AG04449 (cell line): ENCODE results near the gene NINJ1.

Experiments used
- CTCF ChIA-PET: fragments of 350-600 bp; formaldehyde crosslinking; extraction: SDS; loops from one replicate; lab custom pipeline; 2021; ENCODE audit warnings: antibody characterized with exemption; lab: Yijun Ruan, JAX
- POLR2A ChIA-PET: fragments of 400-600, 350-600 bp; formaldehyde crosslinking; extraction: SDS; loops from one replicate; lab custom pipeline; 2020; ENCODE audit warnings: antibody characterized with exemption, inconsistent platforms; lab: Yijun Ruan, JAX
- DNase-seq: peaks from one replicate; pipeline ENCODE4 v3.0.0-alpha.2; 2010; ENCODE audit warnings: low read depth, low spot score
- H3K4me3 ChIP-seq: 2 replicates; pipeline ENCODE4 v1.5.1; 2011; ENCODE audit warnings: low read depth, mild to moderate bottlenecking, control low read depth, low read length
- TF ChIP-seq, protein P1 (sequence below): IDR thresholded peaks from one replicate; pipeline ENCODE4 v1.5.1; 2011; ENCODE audit warnings: mild to moderate bottlenecking, moderate library complexity, low read length, control low read depth, inconsistent platforms; ENCODE audit not compliant: insufficient read depth; ENCODE audit errors: missing control alignments

NINJ1 gene

DNA sequence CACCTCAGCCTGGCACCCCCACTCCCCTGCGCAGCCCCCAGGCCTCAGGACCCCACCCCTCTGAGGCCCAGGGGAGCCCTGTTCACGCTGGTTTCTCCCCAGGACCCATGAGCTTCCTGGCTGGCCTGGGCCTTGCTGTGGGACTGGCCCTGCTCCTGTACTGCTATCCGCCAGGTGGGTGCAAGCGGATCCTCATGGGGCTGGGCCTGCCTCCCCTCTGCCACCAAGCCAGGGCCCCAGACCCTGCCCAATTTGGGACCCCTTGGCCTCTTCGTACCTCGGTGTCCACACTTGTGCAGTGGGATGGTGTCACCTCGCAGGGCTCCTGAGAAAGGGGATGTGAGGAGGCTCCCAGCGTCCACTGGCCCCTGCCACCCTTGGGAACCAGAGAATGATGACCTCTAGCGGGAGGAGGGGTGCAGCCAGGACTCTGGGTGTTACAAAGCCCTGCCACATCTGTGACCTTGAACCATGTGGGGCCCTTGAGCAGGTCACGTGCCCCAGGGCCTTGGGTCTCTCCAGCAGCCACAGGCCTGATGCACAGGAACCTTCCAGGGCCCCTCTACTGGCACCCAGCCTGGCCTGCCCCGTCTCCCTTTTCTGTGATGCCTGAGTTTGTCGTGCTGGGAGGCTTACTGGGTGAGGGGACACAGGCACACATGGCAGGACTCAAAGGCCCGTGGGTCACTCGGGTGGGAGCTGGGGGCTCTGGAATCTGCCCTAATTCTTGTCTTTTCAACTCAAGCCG is 21.8 kb downstream of the NINJ1 start:
- TF ChIP-seq, protein P1, sequence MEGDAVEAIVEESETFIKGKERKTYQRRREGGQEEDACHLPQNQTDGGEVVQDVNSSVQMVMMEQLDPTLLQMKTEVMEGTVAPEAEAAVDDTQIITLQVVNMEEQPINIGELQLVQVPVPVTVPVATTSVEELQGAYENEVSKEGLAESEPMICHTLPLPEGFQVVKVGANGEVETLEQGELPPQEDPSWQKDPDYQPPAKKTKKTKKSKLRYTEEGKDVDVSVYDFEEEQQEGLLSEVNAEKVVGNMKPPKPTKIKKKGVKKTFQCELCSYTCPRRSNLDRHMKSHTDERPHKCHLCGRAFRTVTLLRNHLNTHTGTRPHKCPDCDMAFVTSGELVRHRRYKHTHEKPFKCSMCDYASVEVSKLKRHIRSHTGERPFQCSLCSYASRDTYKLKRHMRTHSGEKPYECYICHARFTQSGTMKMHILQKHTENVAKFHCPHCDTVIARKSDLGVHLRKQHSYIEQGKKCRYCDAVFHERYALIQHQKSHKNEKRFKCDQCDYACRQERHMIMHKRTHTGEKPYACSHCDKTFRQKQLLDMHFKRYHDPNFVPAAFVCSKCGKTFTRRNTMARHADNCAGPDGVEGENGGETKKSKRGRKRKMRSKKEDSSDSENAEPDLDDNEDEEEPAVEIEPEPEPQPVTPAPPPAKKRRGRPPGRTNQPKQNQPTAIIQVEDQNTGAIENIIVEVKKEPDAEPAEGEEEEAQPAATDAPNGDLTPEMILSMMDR, result no peak
- ChIA-PET CTCF (no interaction called here), POLR2A (no interaction called here)
- no peak overlapping the region for H3K4me3 ChIP-seq
- DNase-seq, result no peak

DNA sequence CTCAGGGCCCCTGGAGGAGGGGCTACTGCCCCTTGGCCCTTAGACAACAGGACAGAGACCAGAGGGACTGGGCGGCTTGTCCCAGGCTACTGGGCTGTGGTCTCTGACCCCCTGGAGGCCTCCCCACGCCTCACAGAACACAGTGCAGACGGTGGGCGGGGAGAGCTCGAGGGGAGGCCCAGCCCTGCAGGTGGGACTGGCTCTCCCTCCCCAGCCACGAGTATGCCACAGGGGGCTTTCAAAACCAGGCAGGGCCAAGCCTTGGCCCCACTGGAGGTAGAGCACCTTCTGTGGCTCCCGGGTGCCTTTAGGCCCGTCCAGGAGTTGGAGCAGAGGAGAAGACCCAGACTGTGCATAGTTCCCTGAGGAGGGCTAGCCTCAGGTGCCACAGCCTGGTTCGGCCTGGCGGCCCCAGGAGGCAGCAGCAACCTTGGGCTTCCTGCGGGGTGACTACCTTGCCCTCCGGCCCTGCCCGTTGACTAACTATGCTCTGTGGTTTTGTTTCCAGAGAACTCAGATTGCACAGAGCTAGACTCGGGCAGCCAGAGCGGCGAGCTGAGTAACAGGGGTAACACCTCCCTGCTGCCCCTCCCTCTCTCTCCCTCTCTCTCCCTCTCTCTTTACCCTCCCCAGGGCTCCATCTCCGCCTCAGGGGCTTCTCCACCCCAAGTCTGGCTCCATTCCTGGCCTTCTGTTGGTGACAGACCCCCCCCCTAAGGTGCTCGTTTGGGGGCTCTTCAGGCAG is 22.5 kb downstream of the NINJ1 start:
- POLR2A ChIA-PET, result no interaction called here
- TF ChIP-seq, protein P1, result no peak
- DNase-seq, result no peak
- no peak overlapping the region for H3K4me3 ChIP-seq
- CTCF ChIA-PET, result interaction anchor here (1.1 to 3.1 kb wide), 2 partner anchors 14 to 19 kb away, joined by 3 to 43 read pairs; partner anchors contain the start of gene CARD19

DNA sequence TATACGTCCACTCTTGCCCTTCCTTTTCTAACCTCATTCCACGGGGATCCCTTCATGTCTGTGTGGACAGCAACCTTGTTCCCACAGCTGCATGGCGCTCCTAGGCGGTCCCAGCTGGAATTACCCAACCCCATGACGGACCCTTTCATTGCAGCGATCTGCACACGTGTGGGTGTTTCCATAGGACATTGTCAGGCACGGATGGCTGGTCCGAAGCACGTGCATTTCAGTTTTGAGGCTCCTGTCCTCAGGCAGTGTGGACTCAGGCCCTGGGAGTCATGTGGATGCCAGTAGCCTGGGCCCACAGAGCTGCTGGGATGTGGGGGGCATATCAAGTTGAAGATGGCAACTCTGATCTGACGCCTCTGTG is 23.1 kb downstream of the NINJ1 start:
- no peak overlapping the region for H3K4me3 ChIP-seq
- ChIA-PET POLR2A (no interaction called here), CTCF (interaction anchor here (1.1 to 3.1 kb wide), 2 partner anchors 13 to 20 kb away, joined by 3 to 43 read pairs; partner anchors contain the start of gene CARD19)
- TF ChIP-seq, protein P1, result no peak
- DNase-seq, result no peak

DNA sequence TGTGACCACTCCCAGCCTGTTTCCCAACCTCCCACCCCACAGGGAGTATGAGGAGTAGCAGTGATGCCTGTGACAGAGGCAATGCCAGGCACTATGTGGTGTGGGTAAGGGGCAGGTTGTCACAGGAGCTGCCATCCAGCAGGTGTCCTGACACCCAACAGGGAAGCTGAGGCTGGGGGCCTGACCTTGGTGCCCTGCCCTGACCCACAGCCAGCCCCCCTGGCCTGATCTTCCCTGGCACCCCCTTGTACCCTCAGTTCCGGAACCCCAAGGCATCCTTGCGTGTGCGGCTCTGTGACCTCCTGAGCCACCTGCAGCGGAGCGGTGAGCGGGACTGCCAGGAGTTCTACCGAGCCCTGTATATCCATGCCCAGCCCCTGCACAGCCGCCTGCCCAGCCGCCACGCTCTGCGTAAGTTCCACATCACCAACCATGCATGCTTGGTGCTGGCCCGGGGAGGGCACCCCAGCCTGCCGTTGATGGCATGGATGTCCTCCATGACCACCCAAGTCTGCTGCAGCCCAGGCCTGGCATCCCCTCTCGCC is 23.7 kb downstream of the NINJ1 start:
- TF ChIP-seq, protein P1, result no peak
- POLR2A ChIA-PET, result no interaction called here
- CTCF ChIA-PET, result interaction anchor here (0.6 to 5.7 kb wide), 11 partner anchors 9 to 668 kb away, joined by 3 to 59 read pairs (median 7); partner anchors contain the start of gene CARD19

DNA sequence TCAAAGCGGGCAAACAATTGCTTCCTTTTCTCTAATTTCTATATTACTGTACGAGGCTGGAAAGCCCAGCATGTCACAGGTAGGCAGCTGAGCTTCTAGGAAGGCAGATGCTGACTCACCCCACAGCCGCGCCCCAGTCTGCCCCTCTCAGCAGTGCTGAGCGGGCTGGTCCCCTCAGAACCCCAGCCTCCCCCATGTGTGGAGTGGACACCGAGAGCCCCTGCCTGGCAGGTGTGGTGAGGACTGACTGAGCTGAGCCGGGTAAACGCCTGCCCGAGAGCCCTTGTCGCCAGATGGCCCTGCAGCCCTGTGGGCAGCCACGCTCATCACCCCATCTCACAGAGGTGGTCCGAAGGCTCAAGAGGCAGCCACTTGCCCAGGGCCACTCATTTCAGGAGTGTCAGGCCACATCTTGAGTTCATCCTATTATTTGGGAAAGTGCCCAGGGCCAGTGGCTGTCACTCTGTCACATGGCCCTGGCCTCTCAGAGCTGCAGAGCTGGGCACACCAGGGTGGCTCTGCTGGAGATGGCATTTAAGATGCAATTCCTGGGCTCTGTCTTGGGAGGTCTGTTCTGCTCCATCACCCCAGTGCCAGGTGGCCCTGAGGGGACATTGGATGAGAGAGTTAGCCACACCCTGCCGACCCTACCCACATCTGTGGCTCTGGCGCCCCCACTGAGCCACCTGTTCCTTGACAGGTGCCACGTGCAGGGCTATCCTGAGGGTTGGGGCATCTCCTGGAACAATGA is 25.6 kb downstream of the NINJ1 start:
- H3K4me3 ChIP-seq, result no peak overlapping the region
- TF ChIP-seq, protein P1, result no peak
- ChIA-PET CTCF (interaction anchor here (0.7 to 5.7 kb wide), 30 partner anchors 8 to 458 kb away, joined by 3 to 59 read pairs (median 5); partner anchors contain the start of genes CARD19, FAM120AOS and NINJ1), POLR2A (interaction anchor here (0.9 kb wide), 1 partner anchor 13 kb away, joined by 3 read pairs; the partner anchor contains the start of gene CARD19)
- DNase-seq, result no peak

More for the DNA sequence above, 23.7 kb downstream of the NINJ1 start:
- H3K4me3 ChIP-seq, result no peak overlapping the region
- DNase-seq, result no peak
